ENCODE measurements around the gene RNF11. TPM values are rescaled to one million over a fixed set of nuclear protein-coding genes. Genes with fewer than 3 reads are reported as not detected.
A peak's percentile ranks its signal among the peaks of the same experiment; 100 is the strongest.

The RNF11 gene
- polyA plus RNA-seq, 6 donors from 2014 or later = 5.4 to 14.3 (median 8.3) TPM

- no peaks in the 10 kb centered on the region for H3K36me3 Mint-ChIP-seq
Measured at GRCh38 chr1:51297401-51298321, 61.6 kb downstream of the RNF11 start.

GRCh38 chr1:51298322-51298705 lies 62.2 kb downstream of the RNF11 start:
- Mint-ChIP-seq H3K4me1 (peaks cover 12 to 15% (median 13%) of the 10 kb centered on the region in 3 donors), H3K27me3 (peaks cover 8 to 16% (median 15%) of the 10 kb centered on the region in 3 donors), H3K27ac (no peak overlapping the region), H3K4me3 (peak overlapping the region in 2 of 8 donors; percentile 56 to 67), H3K36me3 (no peaks in the 10 kb centered on the region), H3K9me3 (no peaks in the 10 kb centered on the region)
- no peak for DNase-seq
- ATAC-seq (ENCODE audit: low read depth in 2 of 2) = no peak

More at GRCh38 chr1:51297401-51298321, 61.6 kb downstream of the RNF11 start:
- DNase-seq = no peak
- Mint-ChIP-seq H3K4me1 (peaks cover 12 to 15% (median 13%) of the 10 kb centered on the region in 3 donors), H3K4me3 (peak overlapping the region in 6 of 8 donors; percentile 29 to 74 (median 67)), H3K27me3 (peaks cover 8 to 16% (median 15%) of the 10 kb centered on the region in 3 donors), H3K9me3 (no peaks in the 10 kb centered on the region), H3K27ac (peak overlapping the region in 1 of 6 donors; percentile 81)
- ATAC-seq (ENCODE audit: low read depth in 2 of 2) = no peak

GRCh38 chr1:51299185-51299885 lies 63.3 kb downstream of the RNF11 start:
- ATAC-seq (ENCODE audit: low read depth in 2 of 2) = no peak
- H3K27me3 Mint-ChIP-seq = peaks cover 8 to 16% (median 15%) of the 10 kb centered on the region in 3 donors
- no peaks in the 10 kb centered on the region for H3K9me3 Mint-ChIP-seq
- peak overlapping the region in 1 of 6 donors; percentile 37 for H3K27ac Mint-ChIP-seq
- no peaks in the 10 kb centered on the region for H3K36me3 Mint-ChIP-seq
- H3K4me1 Mint-ChIP-seq = peaks cover 12 to 20% (median 16%) of the 10 kb centered on the region in 3 donors
- DNase-seq = no peak
- H3K4me3 Mint-ChIP-seq = no peak overlapping the region

GRCh38 chr1:51299981-51300670 lies 64.1 kb downstream of the RNF11 start:
- Mint-ChIP-seq H3K4me1 (peaks cover 12 to 20% (median 16%) of the 10 kb centered on the region in 3 donors), H3K9me3 (no peaks in the 10 kb centered on the region), H3K36me3 (no peaks in the 10 kb centered on the region), H3K4me3 (no peak overlapping the region), H3K27me3 (peaks cover 8 to 16% (median 15%) of the 10 kb centered on the region in 3 donors), H3K27ac (no peak overlapping the region)
- DNase-seq (no peak), ATAC-seq (ENCODE audit: low read depth in 2 of 2) (no peak)

GRCh38 chr1:51301152-51301843 lies 65.2 kb downstream of the RNF11 start:
- ATAC-seq (ENCODE audit: low read depth in 2 of 2) (no peak), DNase-seq (no peak)
- no peak overlapping the region for H3K27ac Mint-ChIP-seq
- no peak overlapping the region for H3K4me3 Mint-ChIP-seq
- H3K4me1 Mint-ChIP-seq = peaks cover 12 to 20% (median 13%) of the 10 kb centered on the region in 3 donors
- peaks cover 8 to 16% (median 15%) of the 10 kb centered on the region in 3 donors for H3K27me3 Mint-ChIP-seq
- H3K9me3 Mint-ChIP-seq = no peaks in the 10 kb centered on the region
- H3K36me3 Mint-ChIP-seq = no peaks in the 10 kb centered on the region

GRCh38 chr1:51301844-51302162 lies 65.7 kb downstream of the RNF11 start:
- no peak for ATAC-seq (ENCODE audit: low read depth in 2 of 2)
- Mint-ChIP-seq H3K27me3 (peaks cover 8 to 16% (median 15%) of the 10 kb centered on the region in 3 donors), H3K9me3 (no peaks in the 10 kb centered on the region), H3K36me3 (no peaks in the 10 kb centered on the region), H3K4me3 (no peak overlapping the region), H3K4me1 (peaks cover 8 to 17% (median 9%) of the 10 kb centered on the region in 3 donors), H3K27ac (peak overlapping the region in 2 of 6 donors; percentile 38 to 57)
- no peak for DNase-seq

- no peak for DNase-seq
- no peaks in the 10 kb centered on the region for H3K9me3 Mint-ChIP-seq
Measured at GRCh38 chr1:51302270-51302669, 66.2 kb downstream of the RNF11 start.

GRCh38 chr1:51302746-51303145 lies 66.7 kb downstream of the RNF11 start:
- Mint-ChIP-seq H3K9me3 (no peaks in the 10 kb centered on the region), H3K27ac (no peak overlapping the region), H3K4me1 (peaks cover 3 to 9% (median 5%) of the 10 kb centered on the region in 3 donors), H3K4me3 (no peak overlapping the region), H3K27me3 (peaks cover 4 to 12% (median 10%) of the 10 kb centered on the region in 3 donors), H3K36me3 (no peaks in the 10 kb centered on the region)
- no peak for ATAC-seq (ENCODE audit: low read depth in 2 of 2)
- no peak for DNase-seq

More at GRCh38 chr1:51302270-51302669, 66.2 kb downstream of the RNF11 start:
- no peak overlapping the region for H3K4me3 Mint-ChIP-seq
- ATAC-seq (ENCODE audit: low read depth in 2 of 2) = no peak
- peaks cover 8 to 15% (median 14%) of the 10 kb centered on the region in 3 donors for H3K27me3 Mint-ChIP-seq
- H3K36me3 Mint-ChIP-seq = no peaks in the 10 kb centered on the region
- peaks cover 5 to 13% (median 5%) of the 10 kb centered on the region in 3 donors for H3K4me1 Mint-ChIP-seq
- no peak overlapping the region for H3K27ac Mint-ChIP-seq

GRCh38 chr1:51303315-51303714 lies 67.2 kb downstream of the RNF11 start:
- ATAC-seq (ENCODE audit: low read depth in 2 of 2) (no peak), DNase-seq (no peak)
- Mint-ChIP-seq H3K4me3 (peak overlapping the region in 1 of 8 donors; percentile 76), H3K27ac (peak overlapping the region in 1 of 6 donors; percentile 9), H3K27me3 (peaks cover 0 to 6% (median 6%) of the 10 kb centered on the region in 3 donors), H3K9me3 (no peaks in the 10 kb centered on the region), H3K36me3 (no peaks in the 10 kb centered on the region), H3K4me1 (peaks cover 2 to 5% (median 3%) of the 10 kb centered on the region in 3 donors)

GRCh38 chr1:51303751-51304251 lies 67.7 kb downstream of the RNF11 start:
- ATAC-seq (ENCODE audit: low read depth in 2 of 2) = peak; percentile 46 to 52
- peak overlapping the region in 1 of 8 donors; percentile 76 for H3K4me3 Mint-ChIP-seq
- DNase-seq = no peak
- H3K27me3 Mint-ChIP-seq = peaks cover 0 to 2% (median 1%) of the 10 kb centered on the region in 3 donors
- peaks cover 0 to 5% (median 3%) of the 10 kb centered on the region in 3 donors for H3K4me1 Mint-ChIP-seq
- peak overlapping the region in 1 of 6 donors; percentile 9 for H3K27ac Mint-ChIP-seq
- H3K9me3 Mint-ChIP-seq = no peaks in the 10 kb centered on the region
- no peaks in the 10 kb centered on the region for H3K36me3 Mint-ChIP-seq

- H3K4me3 Mint-ChIP-seq = no peak overlapping the region
- peaks cover 0 to 5% (median 3%) of the 10 kb centered on the region in 3 donors for H3K4me1 Mint-ChIP-seq
- no peaks in the 10 kb centered on the region for H3K36me3 Mint-ChIP-seq
- DNase-seq (no peak), ATAC-seq (ENCODE audit: low read depth in 2 of 2) (no peak)
- no peaks in the 10 kb centered on the region for H3K9me3 Mint-ChIP-seq
- H3K27me3 Mint-ChIP-seq = no peaks in the 10 kb centered on the region
- peak overlapping the region in 1 of 6 donors; percentile 62 for H3K27ac Mint-ChIP-seq
Measured at GRCh38 chr1:51304360-51304759, 68.3 kb downstream of the RNF11 start.

GRCh38 chr1:51305371-51305823 lies 69.3 kb downstream of the RNF11 start:
- no peaks in the 10 kb centered on the region for H3K9me3 Mint-ChIP-seq
- H3K27me3 Mint-ChIP-seq = no peaks in the 10 kb centered on the region
- no peak for DNase-seq
- H3K4me1 Mint-ChIP-seq = peaks cover 0 to 5% (median 3%) of the 10 kb centered on the region in 3 donors
- H3K36me3 Mint-ChIP-seq = no peaks in the 10 kb centered on the region
- H3K27ac Mint-ChIP-seq = no peak overlapping the region
- H3K4me3 Mint-ChIP-seq = no peak overlapping the region
- ATAC-seq (ENCODE audit: low read depth in 2 of 2) = no peak

Measured in naive B cell (primary cell).